H9 (cell line): ENCODE results near the gene PAGE2. TPM values are rescaled to one million over a fixed set of nuclear protein-coding genes. Genes with fewer than 3 reads are reported as not detected.

Experiments used
- DNase-seq: peaks from one replicate; pipeline ENCODE4 v3.0.0-alpha.2; 2017
- H2AFZ ChIP-seq: one replicate; pipeline ENCODE4 v1.6.1; 2013; ENCODE audit warnings: mild to moderate bottlenecking, low read length, control low read depth, moderate library complexity
- H2AK5ac ChIP-seq: 2 replicates; pipeline ENCODE4 v1.6.1; 2013; ENCODE audit warnings: low read length, control low read depth, mixed read lengths; ENCODE audit not compliant: insufficient read length
- H2BK120ac ChIP-seq: one replicate; pipeline ENCODE4 v1.6.1; 2013; ENCODE audit warnings: low read depth, mild to moderate bottlenecking, low read length, control low read depth, inconsistent platforms; ENCODE audit not compliant: poor library complexity, severe bottlenecking
- H2BK12ac ChIP-seq: 2 replicates; pipeline ENCODE4 v1.6.1; 2013; ENCODE audit warnings: low read length, control low read depth, mixed read lengths, low read depth; ENCODE audit not compliant: insufficient read length
- H2BK15ac ChIP-seq: 2 replicates; pipeline ENCODE4 v1.6.1; 2013; ENCODE audit warnings: low read depth, low read length, control low read depth
- H2BK20ac ChIP-seq: one replicate; pipeline ENCODE4 v1.6.1; 2013; ENCODE audit warnings: low read depth, mild to moderate bottlenecking, low read length, control low read depth, inconsistent platforms; ENCODE audit not compliant: poor library complexity, severe bottlenecking
- H2BK5ac ChIP-seq: 2 replicates; pipeline ENCODE4 v1.6.1; 2013; ENCODE audit warnings: low read length, control low read depth, mixed read lengths; ENCODE audit not compliant: insufficient read length
- H3K14ac ChIP-seq: 2 replicates; pipeline ENCODE4 v1.6.1; 2013; ENCODE audit warnings: low read length, control low read depth; ENCODE audit not compliant: insufficient read depth
- H3K18ac ChIP-seq: 2 replicates; pipeline ENCODE4 v1.6.1; 2013; ENCODE audit warnings: low read depth, mild to moderate bottlenecking, mixed read lengths, low read length, control low read depth; ENCODE audit not compliant: insufficient read length
- H3K23ac ChIP-seq: 2 replicates; pipeline ENCODE4 v1.6.1; 2013; ENCODE audit warnings: low read length, control low read depth, mixed read lengths, low read depth; ENCODE audit not compliant: insufficient read length
- H3K23me2 ChIP-seq: 2 replicates; pipeline ENCODE4 v1.6.1; 2013; ENCODE audit warnings: low read depth, mild to moderate bottlenecking, mixed read lengths, low read length, control low read depth; ENCODE audit not compliant: insufficient read length, poor library complexity, severe bottlenecking
- H3K27ac ChIP-seq: 2 replicates; pipeline ENCODE4 v1.5.1; 2013; ENCODE audit warnings: low read length, control low read depth, mixed read lengths, low read depth; ENCODE audit not compliant: insufficient read length
- H3K27me3 ChIP-seq: 2 replicates; pipeline ENCODE4 v1.6.1; 2013; ENCODE audit warnings: low read length, control low read depth, inconsistent platforms; ENCODE audit not compliant: insufficient read depth
- H3K4ac ChIP-seq: 2 replicates; pipeline ENCODE4 v1.6.1; 2013; ENCODE audit warnings: low read depth, mild to moderate bottlenecking, control low read depth, inconsistent platforms, low read length, moderate library complexity
- H3K4me1 ChIP-seq: 2 replicates; pipeline ENCODE4 v1.6.1; 2013; ENCODE audit warnings: low read length, control low read depth, inconsistent platforms; ENCODE audit not compliant: insufficient read depth
- H3K4me2 ChIP-seq: 2 replicates; pipeline ENCODE4 v1.6.1; 2013; ENCODE audit warnings: low read length, control low read depth, mixed read lengths; ENCODE audit not compliant: insufficient read length, insufficient read depth
- H3K56ac ChIP-seq: 2 replicates; pipeline ENCODE4 v1.6.1; 2013; ENCODE audit warnings: low read depth, mild to moderate bottlenecking, mixed read lengths, low read length, control low read depth; ENCODE audit not compliant: insufficient read length
- H3K79me1 ChIP-seq: 2 replicates; pipeline ENCODE4 v1.6.1; 2013; ENCODE audit warnings: low read depth, mild to moderate bottlenecking, moderate library complexity, low read length, control low read depth, inconsistent platforms; ENCODE audit not compliant: insufficient read depth, poor library complexity, severe bottlenecking
- H3K79me2 ChIP-seq: 2 replicates; pipeline ENCODE4 v1.6.1; 2013; ENCODE audit warnings: low read length, control low read depth, inconsistent platforms; ENCODE audit not compliant: insufficient read depth
- H3K9ac ChIP-seq: 2 replicates; pipeline ENCODE4 v1.6.1; 2013; ENCODE audit warnings: low read length, control low read depth, mixed read lengths; ENCODE audit not compliant: insufficient read length; ENCODE audit errors: extremely low read depth
- H3K9me3 ChIP-seq: one replicate; pipeline ENCODE4 v1.6.1; 2013; ENCODE audit warnings: low read depth, low read length, inconsistent platforms; ENCODE audit not compliant: control insufficient read depth
- H3T11ph ChIP-seq: one replicate; pipeline ENCODE4 v1.6.1; 2013; ENCODE audit warnings: mild to moderate bottlenecking, low read length, control low read depth, inconsistent platforms
- H4K20me1 ChIP-seq: one replicate; pipeline ENCODE4 v1.6.1; 2013; ENCODE audit not compliant: control insufficient read depth, insufficient read length, insufficient read depth
- H4K5ac ChIP-seq: 2 replicates; pipeline ENCODE4 v1.6.1; 2013; ENCODE audit warnings: low read depth, mild to moderate bottlenecking, mixed read lengths, low read length, control low read depth; ENCODE audit not compliant: insufficient read length
- H4K8ac ChIP-seq: replicated peaks from 2 replicates; pipeline ENCODE4 v1.6.1; 2013; ENCODE audit warnings: low read length, control low read depth, mixed read lengths, low read depth; ENCODE audit not compliant: insufficient read length
- H4K91ac ChIP-seq: 2 replicates; pipeline ENCODE4 v1.6.1; 2013; ENCODE audit warnings: low read depth, mild to moderate bottlenecking, moderate library complexity, mixed read lengths, low read length, control low read depth; ENCODE audit not compliant: insufficient read length
- H3K27ac Mint-ChIP-seq, 3 experiments: 2 replicates in 2 of 3; 3 replicates in 1 of 3; pipeline ENCODE4 v1.8.0; 2020 to 2021; ENCODE audit warnings: mixed read lengths in 3 of 3, mild to moderate bottlenecking in 1 of 3, moderate library complexity in 1 of 3
- H3K27me3 Mint-ChIP-seq: 2 replicates; pipeline ENCODE4 v1.8.0; 2021; ENCODE audit warnings: low read depth, mild to moderate bottlenecking, moderate library complexity, mixed read lengths
- H3K36me3 Mint-ChIP-seq, 3 experiments: 2 replicates in 2 of 3; 3 replicates in 1 of 3; pipeline ENCODE4 v1.8.0; 2020 to 2021; ENCODE audit warnings: low read depth in 3 of 3, mixed read lengths in 3 of 3; ENCODE audit not compliant: insufficient read depth in 1 of 3
- H3K4me1 Mint-ChIP-seq, 2 experiments: 2 replicates each; pipeline ENCODE4 v1.8.0; 2020; ENCODE audit warnings: mixed read lengths in 2 of 2
- H3K4me3 Mint-ChIP-seq, 2 experiments: 2 replicates in 1 of 2; 3 replicates in 1 of 2; pipeline ENCODE4 v1.8.0; 2020 to 2021; ENCODE audit warnings: mild to moderate bottlenecking in 2 of 2, mixed read lengths in 2 of 2, moderate library complexity in 1 of 2
- H3K9me3 Mint-ChIP-seq, 2 experiments: 2 replicates in 1 of 2; 3 replicates in 1 of 2; pipeline ENCODE4 v1.8.0; 2020; ENCODE audit warnings: mild to moderate bottlenecking in 2 of 2, mixed read lengths in 2 of 2, moderate library complexity in 1 of 2
- CTCF ChIP-seq: fragments of 200-600 bp; sonication (generic); conservative IDR thresholded peaks from 3 replicates; pipeline ENCODE4 v1.8.0; 2021; ENCODE audit warnings: antibody characterized with exemption, mild to moderate bottlenecking
- WGBS: extraction: QIAGEN DNeasy Blood & Tissue Kit; methylation state at CpG from one replicate; pipeline ENCODE4 v1.1.7; 2013; ENCODE audit warnings: missing lambda C conversion rate, low lambda C conversion rate, mixed read lengths; ENCODE audit not compliant: insufficient read length; ENCODE audit errors: extremely low coverage; 5-methylcytosine and 5-hydroxymethylcytosine counted together
- total RNA-seq: library from RNA; stranded (reverse); gene quantifications from 2 replicates; pipeline ENCODE4 v1.2.1, GENCODE V29; 2021

The PAGE2 gene
- total RNA-seq, 1 experiment from 2014 or later = not detected

GRCh38 chrX:55074851-55075467 is 13.9 kb upstream of the PAGE2 start, which contains the start of gene PAGE2B:
Gene PAGE2B, plus strand, starts transcription at chrX:55075030. Its CDS starts 1,012 bp downstream, at chrX:55076042.
- H2AK5ac ChIP-seq = no peak within 1 kb of the TSS
- no peak within 1 kb of the TSS for H4K91ac ChIP-seq
- H2BK20ac ChIP-seq = no peak within 1 kb of the TSS
- H2AFZ ChIP-seq = no peak within 1 kb of the TSS
- no peak for DNase-seq
- no peak within 1 kb of the TSS for H3K56ac ChIP-seq
- no peak within 1 kb of the TSS for H3K4ac ChIP-seq
- H3K9ac ChIP-seq = no peak within 1 kb of the TSS
- no peak within 1 kb of the TSS for H2BK15ac ChIP-seq
- H3K14ac ChIP-seq = no peak within 1 kb of the TSS
- H3K23me2 ChIP-seq = no peaks in the 10 kb centered on the region
- no peak within 1 kb of the TSS for H4K8ac ChIP-seq
- no peak within 1 kb of the TSS for H2BK12ac ChIP-seq
- no CpG with 5 or more reads among the region's 36 CpGs for WGBS
- H3K27ac ChIP-seq = no peak within 1 kb of the TSS
- H3K27me3 Mint-ChIP-seq = peaks cover 7% of the 10 kb centered on the region
- H4K5ac ChIP-seq = no peak within 1 kb of the TSS
- no peaks in the 10 kb centered on the region for H3K79me1 ChIP-seq
- no peak for TF ChIP-seq CTCF
- no peak within 1 kb of the TSS for H3K27ac Mint-ChIP-seq
- no peak within 1 kb of the TSS for H3K4me3 Mint-ChIP-seq
- no peak within 1 kb of the TSS for H2BK5ac ChIP-seq
- no peak within 1 kb of the TSS for H3T11ph ChIP-seq
- H3K27me3 ChIP-seq = no peaks in the 10 kb centered on the region
- H3K18ac ChIP-seq = no peak within 1 kb of the TSS
- no peaks in the 10 kb centered on the region for H3K4me1 Mint-ChIP-seq
- peaks cover 25% of the 10 kb centered on the region for H3K9me3 ChIP-seq
- peaks cover 0 to 4% (median 0%) of the 10 kb centered on the region in 3 experiments; a peak in 4 of 7 replicates for H3K36me3 Mint-ChIP-seq
- H3K23ac ChIP-seq = no peak within 1 kb of the TSS
- no peaks in the 10 kb centered on the region for H4K20me1 ChIP-seq
- peaks cover 61 to 68% of the 10 kb centered on the region in 2 experiments for H3K9me3 Mint-ChIP-seq
- H2BK120ac ChIP-seq = no peak within 1 kb of the TSS
- H3K79me2 ChIP-seq = no peaks in the 10 kb centered on the region
- no peak within 1 kb of the TSS for H3K4me2 ChIP-seq
- H3K4me1 ChIP-seq = no peaks in the 10 kb centered on the region
